ENCODE measurements around the gene NCKAP5.
A peak's percentile ranks its signal among the peaks of the same experiment; 100 is the strongest.

The NCKAP5 gene

DNA sequence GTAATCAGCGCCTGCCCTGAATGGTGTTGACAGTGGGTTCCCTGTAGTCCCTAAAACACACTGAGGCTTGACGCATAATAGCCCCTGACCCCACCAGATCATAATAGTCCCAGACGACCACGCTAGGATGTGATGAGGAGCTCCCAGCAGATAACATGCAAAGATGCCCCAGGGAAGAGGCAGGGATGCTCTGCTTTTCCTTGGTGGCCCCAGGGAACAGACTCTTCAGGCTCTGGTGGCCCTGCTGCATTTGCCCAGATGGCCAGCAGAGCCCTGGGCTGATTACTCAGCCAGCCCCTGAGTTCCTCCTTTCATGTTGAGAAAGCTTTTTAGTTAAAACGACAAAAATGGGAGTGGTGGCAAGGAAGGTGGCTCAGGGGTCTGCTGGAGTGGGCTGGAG, 5.9 kb upstream of the NCKAP5 start:
- no peak for DNase-seq (ENCODE audit: low spot score)

DNA sequence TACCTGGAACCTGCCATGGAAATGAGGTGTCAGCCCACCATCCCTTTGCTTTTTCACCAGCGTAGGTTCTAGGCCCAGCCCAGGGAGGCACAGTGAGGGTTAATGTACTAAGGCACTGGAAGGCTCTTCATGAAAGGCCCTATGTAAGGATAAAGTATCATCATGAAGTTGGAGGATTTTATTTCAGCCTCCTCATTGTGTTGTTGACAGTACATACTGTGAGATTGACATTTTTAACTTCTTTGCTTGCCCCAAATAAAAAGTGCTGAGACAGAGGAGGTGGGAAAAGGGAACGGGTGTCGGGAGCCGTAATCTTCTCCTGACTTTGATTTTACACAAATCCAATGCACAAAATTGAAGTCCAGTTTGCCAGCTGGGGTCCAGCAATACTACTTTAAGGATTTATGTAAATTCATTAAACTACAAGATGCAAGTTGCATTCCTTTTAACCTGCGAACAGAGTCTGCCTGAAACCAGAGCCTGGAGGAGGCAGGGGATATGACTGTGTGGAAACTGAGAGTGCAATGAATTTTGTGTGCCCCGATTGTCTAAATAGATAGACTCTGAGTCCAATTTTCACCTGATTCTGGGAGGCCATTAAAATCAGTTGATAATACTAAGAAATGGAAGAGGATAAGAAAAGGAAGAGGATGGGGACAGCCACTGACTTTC, 5.4 kb upstream of the NCKAP5 start:
- no peak for DNase-seq (ENCODE audit: low spot score)

DNA sequence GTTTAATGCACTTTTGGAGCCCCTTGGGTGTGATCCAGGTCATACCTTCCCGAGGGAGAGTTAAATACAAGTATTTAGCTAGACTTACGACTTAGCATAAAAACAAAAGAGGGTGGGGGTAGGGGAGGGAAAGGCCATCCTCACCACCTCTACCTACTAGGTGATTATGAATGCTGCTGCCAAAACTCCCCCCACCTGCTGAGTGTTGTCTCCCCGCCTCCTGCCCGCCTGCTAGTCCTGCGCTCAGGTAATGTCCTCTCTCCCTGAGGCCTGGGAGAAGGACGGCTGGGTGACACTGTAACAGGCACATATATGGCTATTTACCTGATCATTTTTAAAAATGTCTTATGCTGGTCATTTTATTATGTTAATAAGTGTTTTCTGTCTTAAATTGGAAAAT, 3.0 kb upstream of the NCKAP5 start:
- DNase-seq (ENCODE audit: low spot score) = no peak

DNA sequence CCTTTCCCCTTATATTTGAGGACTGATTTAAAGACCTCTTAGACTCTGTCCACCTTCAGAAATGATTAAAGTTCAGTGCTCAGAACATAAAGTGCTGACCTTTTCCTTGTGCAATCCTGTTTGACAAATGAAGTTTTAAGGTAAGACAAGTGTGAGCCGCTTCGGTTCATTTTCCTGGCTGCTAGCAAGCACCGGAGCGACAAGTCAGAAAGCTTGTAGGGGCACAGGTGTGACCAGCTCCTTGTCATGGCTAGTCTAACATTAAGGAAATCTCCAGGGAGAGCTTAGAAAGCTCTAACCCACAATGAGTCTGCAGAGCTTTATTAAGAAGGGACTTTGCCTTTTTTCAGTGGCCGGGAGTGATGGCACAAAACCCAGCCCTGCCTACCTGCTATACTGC, 2.3 kb upstream of the NCKAP5 start:
- no peak for DNase-seq (ENCODE audit: low spot score)

DNA sequence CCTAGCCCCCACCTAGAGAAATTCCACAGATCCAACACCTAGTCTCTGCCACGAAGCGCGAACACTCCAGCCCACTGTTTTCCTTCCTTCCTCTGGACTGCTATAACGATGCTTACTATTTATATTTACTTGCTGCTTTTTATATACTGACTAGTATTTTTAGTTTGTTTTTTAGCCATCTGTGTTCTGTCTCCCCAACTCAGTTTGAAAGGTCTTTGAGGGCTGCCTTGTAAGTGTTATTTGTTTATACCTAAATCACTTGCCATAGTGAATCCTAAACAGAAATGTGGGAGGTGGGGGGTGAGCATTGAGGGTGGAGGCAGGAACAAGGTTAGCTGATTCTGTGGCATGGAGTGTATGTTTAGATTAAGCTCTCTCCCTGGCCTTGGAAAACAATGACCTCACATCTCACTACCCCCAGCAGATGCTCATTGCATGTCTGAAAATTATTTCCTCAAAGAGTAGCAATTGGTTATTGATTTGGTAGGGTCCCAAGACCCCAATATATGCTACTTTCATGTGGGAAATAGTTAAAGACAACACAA, 1.1 kb upstream of the NCKAP5 start:
- DNase-seq (ENCODE audit: low spot score) = no peak

DNA sequence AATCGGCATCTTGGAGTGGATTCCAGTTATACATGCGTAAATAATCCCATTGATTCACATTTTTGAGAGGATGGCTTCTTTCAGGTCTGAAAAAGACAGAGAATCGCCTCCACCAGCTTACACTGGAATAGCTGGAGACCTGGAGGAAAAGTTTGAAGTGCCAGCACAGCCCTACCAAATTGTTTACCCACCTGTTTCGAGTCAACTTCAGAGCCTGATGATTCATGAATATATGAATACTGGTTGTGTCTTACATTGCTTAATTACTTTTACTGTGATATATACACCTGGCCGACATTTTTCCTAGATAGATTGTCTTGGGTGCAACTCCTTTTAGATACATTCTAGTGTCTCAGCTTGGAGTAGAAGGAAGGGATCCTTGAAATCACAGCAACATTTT, 335 bp upstream of the NCKAP5 start:
- no peak for DNase-seq (ENCODE audit: low spot score)

DNA sequence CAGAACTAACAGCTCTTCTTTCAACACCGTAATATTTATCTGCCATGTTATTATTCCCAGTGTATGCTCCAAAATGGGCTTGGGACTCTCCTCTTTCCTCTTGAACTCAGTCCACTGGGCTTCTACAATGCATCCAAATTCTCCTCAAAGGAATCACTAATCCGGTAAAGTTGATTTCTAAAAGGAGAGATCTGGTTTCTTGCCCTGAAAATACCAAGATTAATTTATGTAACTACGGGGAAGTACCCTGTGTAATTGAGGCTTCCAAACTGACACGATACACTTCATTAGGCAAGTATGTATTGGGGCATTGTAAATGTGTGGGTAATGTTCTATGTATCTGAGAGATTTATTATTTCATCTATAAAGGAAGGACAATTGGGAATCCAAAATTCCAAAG, 5.7 kb downstream of the NCKAP5 start:
- no peak for DNase-seq (ENCODE audit: low spot score)

DNA sequence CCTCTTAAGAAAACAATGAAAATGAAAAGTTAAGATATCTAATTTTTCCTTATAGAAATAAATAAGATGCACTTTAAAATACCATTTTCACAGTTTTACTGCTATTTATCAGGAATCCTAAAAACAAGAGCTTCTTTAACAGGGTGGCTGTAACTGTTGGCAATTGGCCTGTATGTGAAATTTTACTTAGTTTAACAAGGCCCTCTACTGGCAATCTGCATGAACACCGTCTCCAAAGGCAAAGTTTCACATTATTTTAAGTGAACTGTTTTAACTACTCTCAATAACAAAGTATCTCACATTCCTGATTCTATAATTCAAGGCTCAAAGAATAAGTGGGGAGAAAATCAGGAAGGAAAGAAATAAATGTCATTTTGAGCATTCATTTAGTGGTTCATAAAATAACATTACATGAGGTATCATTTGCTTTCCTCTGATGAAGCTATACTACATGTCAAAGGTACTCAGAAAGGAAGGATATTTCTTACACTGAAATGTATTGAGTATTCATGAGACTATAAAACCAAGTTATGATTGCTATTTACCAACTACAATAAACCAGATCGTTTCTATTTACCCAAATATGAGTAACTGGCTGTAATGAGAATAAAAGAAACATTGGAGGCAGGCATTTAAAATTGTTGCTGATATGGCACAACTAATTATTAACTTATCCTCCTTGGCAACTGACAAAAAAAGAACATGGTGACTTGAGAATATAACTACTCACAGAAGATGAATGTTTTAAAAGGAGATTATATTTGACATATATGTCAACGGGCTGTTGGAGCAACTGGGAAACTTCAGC, 7.0 kb downstream of the NCKAP5 start:
- peak; percentile 60 for DNase-seq (ENCODE audit: low spot score)

DNA sequence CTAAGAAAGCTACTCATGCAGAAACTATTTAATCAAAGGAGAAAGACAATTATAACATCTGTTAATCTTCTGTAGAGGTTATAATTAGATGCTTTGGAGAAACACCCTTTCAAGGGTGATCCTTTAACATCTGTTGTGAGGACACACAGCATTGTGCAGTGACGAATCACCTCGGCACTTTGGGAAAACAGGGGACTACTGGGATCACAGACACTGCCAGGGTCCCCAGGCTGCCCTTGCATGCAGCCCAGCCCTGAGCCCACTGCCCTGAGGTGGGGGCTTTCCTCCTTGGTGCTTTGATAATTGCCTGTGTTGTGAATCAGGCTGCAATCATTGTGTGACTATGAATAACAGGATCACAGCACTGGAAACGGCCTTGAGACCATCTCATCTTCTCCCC, 10.6 kb downstream of the NCKAP5 start:
- DNase-seq (ENCODE audit: low spot score) = no peak

DNA sequence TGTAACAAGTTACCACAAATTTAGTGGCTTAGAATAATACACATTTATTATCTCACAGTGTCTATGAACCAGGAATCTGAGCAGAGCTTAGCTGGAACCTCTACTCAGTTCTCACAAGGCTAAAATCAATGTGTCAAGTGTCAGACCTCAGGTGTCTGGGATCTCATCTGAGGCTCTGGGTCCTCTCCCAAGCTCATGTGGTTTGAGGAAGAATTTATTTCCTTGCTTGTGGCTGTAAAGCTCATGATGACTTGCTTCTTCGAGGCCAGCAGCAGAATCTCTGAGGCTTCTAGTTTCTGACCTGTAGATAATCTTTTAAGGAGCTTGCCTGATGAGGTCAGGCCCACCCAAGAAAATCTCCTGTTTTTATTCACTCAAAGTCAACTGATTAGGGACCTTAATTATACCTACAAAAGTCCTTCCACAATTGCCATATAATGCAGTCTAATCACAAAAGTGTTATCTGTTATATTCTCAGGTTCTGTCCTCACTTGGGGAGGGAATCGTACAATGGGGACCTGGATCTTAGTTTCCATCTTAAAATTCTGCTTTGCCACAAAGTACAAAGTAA, 14.3 kb downstream of the NCKAP5 start:
- DNase-seq (ENCODE audit: low spot score) = no peak

DNA sequence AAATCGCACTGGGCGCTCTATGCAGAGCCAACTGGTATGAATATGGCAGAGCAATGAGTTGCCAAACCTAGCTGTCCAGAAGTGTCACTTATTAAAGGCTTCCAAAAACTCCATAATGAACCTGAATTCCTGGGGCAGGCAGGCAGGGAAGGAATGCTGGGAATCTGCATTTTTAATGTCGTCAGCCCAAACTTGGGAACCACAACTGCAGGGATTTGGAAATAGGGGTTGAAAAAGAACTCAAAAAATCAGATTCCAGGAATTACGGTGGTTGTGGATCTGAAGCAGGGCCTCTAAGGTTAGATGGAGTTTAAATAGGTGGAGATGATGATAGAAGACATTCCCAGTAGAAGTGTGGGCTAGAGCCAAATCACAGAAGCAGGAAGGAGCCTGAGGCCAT, 15.0 kb downstream of the NCKAP5 start:
- DNase-seq (ENCODE audit: low spot score) = no peak

DNA sequence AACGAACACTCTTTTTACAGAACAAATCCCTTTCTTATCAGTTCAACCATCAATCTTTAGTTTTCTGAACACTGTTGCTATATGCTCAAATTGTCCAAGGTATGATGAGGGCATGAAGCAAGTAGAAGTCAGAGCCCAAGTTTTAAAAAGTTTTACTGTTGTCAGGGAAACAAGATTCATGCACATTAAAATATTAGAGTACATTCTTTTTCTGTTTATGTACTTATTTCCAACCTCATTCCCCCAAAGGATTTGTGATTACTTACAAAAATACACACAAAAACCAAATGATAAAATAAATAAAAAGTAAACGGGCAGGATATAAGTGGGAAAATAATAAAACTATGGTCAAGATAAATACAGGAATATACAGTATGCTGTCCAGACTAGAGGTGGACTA, 15.4 kb downstream of the NCKAP5 start:
- DNase-seq (ENCODE audit: low spot score) = no peak

DNA sequence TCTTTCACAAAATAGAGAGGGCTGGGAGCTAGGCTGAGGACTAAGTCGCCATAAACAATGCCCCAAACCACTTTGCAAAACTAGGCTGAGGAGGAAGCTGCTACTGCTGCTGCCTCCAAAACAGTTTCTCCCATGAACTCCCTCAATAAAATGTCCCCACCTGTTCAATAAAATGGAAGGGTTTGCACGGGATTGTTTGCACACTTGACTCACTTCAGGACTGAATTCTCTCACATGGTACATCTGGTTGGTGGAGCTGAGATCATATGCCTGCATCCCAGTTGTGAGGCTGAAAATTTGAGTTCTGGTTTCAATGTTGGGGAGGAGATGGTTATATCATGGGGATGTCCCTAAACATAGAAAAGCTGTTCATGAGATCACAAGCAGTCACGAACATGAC, 26.5 kb downstream of the NCKAP5 start:
- DNase-seq (ENCODE audit: low spot score) = no peak

DNA sequence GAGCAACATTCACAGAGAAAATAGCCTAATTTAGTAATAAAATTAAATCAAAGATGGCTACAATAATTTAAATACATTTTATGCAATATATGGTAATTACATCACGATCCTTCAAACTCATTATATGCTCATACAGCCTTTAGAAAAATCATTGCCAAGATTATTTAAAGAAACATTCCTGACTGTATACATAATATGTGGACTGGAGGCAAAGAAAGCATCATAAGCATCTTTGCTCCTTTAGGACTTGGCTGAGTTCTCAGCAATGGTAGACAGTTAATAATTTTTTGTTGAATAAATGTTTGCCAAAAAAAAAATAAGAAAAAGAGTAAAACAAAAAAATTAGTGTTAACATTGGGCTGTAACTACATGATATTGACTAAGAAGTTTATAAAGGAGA, 26.9 kb downstream of the NCKAP5 start:
- DNase-seq (ENCODE audit: low spot score) = no peak

DNA sequence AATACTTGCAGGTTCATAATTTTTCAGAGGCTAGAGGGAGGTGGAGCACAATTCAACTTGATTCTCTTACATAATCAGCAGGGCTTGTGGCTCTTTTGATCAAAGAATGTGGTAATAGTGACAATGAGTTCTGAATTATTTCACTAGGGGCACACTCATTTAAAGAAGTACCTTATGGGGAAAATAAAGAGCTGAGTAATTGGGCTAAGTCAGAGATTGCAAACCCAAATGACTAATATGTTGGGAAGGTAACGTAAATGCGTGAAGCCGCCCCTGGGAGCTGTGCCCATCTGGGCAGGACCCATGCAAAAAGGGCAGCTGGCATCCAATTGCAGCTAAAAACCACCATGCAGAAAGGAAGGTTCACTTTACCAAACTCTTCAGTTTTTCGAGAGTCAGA, 35.3 kb downstream of the NCKAP5 start:
- DNase-seq (ENCODE audit: low spot score) = peak; percentile 47

DNA sequence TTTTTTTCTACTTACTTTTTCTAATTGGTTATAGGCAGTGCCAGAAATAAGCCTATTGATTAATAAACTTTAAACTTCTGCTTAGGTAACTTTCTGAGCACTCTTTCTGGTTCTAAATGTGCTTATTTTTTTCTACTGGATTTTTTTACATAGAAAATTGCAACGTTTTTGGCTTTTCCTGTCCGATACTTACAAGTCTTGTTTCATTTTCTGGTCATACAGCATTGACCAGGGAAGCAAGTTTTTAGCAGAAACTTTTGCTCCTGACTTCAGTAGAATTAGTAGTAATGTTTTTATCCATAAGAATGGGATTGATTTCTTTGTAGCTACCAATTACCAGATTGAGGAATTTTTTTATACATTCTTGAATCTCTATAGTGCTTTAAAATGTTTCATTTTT, 36.9 kb downstream of the NCKAP5 start:
- no peak for DNase-seq (ENCODE audit: low spot score)

DNA sequence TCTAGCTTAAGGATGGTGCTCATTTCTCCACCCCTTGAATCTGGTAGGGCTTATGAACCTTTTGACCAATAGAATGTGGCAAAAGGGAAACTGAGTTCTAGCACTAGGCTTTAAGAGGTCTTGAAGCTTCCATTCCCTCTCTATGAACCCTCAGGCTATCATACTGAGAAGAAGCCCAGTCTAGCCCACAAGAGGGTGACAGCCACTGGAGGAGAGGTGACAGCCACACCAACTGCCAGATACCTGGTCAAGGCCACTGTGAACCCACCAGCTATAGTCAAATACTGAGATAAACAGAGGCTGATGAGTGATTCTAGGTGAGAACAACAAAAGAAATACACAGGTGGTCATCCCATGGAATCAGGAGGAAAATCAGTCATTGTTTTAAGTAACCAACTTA, 37.6 kb downstream of the NCKAP5 start:
- no peak for DNase-seq (ENCODE audit: low spot score)

DNA sequence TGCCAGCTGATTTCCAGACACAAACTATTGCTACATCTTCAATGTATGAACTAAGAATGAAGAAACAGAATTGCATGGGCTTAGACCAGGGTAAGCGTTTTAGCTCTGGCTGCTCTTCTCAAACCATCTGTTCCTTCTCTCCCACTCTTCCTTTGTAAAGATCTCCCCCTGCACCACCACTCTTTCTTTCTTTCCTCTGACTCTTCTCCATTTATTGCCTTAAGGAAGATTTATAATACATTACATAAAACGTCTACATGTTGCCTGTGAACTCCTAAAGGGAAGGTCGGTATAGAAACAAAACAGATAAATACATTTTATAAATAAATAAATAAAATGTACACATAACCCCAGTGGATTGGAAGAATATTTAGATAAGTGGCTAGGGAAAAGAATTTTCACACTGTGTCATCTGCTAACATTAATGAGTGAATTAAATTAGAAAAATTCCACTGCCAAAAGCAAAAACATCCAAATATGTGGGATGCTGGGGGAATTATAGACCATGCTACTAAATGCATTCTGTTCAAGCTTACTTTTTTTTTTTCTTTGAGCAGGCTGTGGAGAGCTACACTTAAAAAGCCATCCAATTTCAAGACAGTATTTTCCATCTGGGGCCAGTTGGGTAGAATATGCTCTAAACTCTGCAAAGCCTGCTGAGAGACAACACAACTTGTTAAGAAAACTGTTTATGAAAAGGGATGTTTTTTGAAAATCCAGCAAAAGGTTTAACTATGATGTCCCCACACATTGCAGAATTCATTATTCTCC, 41.5 kb downstream of the NCKAP5 start:
- DNase-seq (ENCODE audit: low spot score) = no peak

DNA sequence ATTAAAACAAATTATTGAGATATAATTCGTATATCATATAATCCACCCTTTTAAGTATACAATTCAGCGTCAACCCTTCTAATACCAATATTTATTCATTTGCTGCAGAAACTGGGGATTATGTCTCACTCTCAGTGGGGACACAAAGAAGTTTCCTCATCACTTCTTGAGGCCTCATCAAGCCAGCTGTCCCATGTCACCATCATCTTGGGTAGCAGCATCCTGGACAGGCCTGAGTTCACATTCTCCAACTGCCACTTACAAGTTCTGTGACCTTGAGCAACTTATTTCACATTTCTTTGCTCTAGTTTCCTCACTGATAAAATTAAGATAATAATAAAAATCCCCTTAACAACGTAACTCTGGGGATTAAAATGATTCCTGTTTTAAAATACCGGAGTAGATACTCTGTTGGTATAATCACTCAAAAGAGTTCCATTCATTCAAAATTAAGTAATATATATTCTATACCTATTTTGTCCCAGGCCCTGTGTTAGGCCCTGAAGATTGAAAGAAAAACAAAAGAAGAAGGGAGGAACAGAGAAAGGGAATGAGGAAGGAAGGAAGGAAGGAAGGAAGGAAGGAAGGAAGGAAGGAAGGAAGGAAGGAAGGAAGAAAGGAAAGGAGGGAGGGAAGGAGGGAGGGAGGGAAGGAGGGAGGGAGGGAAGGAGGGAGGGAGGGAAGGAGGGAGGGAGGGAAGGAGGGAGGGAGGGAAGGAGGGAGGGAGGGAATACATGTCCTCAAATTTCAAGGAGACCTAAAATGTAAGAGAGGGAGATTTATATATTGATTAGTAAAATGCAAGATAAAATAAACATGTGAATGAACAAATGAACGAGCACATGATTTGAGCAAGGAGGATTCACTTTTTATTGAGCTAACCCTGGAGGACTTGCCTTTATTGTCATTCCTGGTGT, 42.4 kb downstream of the NCKAP5 start:
- DNase-seq (ENCODE audit: low spot score) = no peak

DNA sequence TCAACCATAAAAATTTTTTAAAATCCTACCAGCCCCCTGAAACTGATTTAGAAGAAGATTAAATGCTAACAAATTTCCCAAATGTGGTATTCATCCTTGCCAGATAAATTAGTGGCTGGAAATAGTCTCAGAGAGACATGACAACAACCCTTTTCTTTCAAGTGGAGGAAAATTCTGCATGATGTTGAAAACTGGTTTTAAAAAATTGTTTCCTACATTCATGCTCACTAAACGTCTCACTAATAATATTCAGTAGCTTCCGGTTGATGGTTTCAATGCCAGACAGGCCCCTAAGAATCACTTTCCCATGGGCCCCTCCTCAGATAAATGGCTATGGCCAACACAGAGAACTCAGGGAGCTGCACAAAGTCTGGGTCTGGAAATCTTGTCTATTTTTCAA, 43.2 kb downstream of the NCKAP5 start:
- DNase-seq (ENCODE audit: low spot score) = no peak

DNA sequence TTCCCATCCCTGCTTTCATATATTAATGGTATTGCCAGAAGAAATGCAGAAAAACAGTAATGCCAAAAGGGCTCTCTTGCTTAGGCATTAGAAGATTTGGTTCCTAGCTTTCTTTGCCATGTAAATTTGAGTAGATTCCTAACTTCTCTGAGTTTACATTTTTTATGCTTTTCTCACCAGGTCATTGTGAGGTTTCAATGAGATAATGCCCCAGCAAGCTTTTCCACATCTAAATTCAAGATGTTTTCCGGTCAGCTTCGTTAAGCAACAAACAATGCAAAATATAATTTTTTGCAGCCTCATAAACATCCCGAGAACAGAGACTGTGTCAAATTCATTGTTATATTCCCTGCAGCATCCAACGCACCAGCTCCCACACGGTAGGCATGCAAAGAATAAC, 44.9 kb downstream of the NCKAP5 start:
- no peak for DNase-seq (ENCODE audit: low spot score)

Measured in AG20443 (cell line).